NOMO-1 treated with dmso at 0.1 percent for 144 hours (cell line): ENCODE measurements around the gene GRID2IP.
"Not testable (repeated sequence)": the region's sequence is repeated elsewhere in the genome, so short reads cannot be mapped to it uniquely, and the experiment has no call there.

Source experiments
- DNase-seq: peaks from one replicate; lab custom pipeline; 2025; ENCODE audit not compliant: unreplicated experiment; lab: John Stamatoyannopoulos, UW

The GRID2IP gene

GRCh38 chr7:6551016-6551511 is at the start of gene GRID2IP:
Gene GRID2IP, minus strand, starts transcription at chr7:6551461. Its CDS starts 25 bp downstream, at chr7:6551436.
- no peak for DNase-seq

DNA sequence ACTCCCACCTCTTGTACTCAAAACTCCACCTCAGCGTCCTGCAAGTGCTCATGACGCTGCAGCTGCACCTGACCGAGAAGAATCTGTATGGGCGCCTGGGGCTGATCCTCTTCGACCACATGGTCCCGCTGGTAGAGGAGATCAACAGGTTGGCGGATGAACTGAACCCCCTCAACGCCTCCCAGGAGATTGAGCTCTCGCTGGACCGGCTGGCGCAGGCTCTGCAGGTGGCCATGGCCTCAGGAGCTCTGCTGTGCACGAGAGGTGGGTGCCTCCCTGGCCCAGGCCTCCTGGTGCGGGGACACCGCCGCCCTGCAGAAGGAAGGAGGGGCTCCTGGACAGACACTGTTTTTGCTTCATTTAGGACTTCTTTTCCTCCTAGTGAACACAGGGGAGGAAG is 48.8 kb upstream of the GRID2IP start:
- no peak for DNase-seq

DNA sequence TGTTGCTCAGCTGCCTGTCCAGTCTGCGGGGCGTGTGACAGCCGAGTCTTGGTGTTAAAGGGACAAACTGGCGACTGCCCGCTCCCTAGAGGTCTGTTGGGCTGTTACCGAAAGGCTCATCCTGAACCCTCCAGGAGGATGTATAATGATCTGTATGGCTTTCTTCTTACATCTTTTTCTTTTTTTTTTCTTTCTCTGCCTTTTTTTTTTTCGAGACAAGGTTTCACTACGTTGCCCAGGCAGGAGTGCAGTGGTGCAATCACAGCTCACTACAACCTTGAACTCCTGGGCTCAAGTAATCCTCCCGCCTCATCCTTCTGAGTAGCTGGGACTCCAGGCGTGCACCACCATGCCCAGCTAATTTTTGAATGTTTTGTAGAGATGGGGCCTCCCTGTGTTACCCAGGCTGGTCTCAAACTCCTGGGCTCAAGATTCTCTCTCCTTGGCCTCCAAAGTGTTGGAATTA is 39.4 kb upstream of the GRID2IP start:
- DNase-seq: no peak

GRCh38 chr7:6589829-6590644 is 38.8 kb upstream of the GRID2IP start, which contains the start of gene INTS15:
Gene INTS15, plus strand, starts transcription at chr7:6590021. Its CDS starts 263 bp downstream, at chr7:6590284.
- DNase-seq: peak; percentile 68

GRCh38 chr7:6589151-6589828 is 38.0 kb upstream of the GRID2IP start:
- DNase-seq: no peak

GRCh38 chr7:6588566-6588965 is 37.3 kb upstream of the GRID2IP start:
- no peak for DNase-seq

DNA sequence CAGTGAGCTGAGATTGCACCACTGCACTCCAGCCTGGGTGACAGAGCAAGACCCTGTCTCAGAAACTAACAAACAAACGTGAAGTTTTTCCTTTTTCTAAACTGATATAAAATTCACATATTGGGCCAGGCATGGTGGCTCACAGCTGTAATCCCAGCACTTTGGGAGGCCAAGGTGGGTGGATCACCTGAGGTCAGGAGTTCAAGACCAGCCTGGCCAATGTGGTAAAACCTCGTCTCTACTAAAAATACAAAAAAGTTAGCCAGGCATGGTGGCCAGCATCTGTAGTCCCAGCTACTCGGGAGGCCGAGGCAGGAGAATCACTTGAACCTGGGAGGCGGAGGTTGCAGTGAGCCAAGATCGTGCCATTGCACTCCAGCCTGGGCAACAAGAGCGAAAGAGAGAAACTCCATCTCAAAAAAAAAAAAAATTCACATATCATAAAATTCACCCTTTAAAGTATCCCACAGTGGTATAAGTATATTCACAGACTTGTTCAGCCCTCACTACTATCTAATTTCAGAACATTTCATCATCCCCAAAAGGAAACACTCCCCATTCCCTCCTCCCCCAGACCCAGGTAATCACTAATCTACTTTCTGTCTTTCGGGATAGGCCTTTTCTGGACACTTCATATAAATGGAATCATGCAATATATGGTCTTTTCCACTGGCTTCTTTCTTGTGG is 34.6 kb upstream of the GRID2IP start:
- DNase-seq: not testable (repeated sequence)

- no peak for DNase-seq
Measured at GRCh38 chr7:6579446-6579845, 28.2 kb upstream of the GRID2IP start.

- no peak for DNase-seq
Measured at GRCh38 chr7:6578114-6579084, 27.1 kb upstream of the GRID2IP start.

DNA sequence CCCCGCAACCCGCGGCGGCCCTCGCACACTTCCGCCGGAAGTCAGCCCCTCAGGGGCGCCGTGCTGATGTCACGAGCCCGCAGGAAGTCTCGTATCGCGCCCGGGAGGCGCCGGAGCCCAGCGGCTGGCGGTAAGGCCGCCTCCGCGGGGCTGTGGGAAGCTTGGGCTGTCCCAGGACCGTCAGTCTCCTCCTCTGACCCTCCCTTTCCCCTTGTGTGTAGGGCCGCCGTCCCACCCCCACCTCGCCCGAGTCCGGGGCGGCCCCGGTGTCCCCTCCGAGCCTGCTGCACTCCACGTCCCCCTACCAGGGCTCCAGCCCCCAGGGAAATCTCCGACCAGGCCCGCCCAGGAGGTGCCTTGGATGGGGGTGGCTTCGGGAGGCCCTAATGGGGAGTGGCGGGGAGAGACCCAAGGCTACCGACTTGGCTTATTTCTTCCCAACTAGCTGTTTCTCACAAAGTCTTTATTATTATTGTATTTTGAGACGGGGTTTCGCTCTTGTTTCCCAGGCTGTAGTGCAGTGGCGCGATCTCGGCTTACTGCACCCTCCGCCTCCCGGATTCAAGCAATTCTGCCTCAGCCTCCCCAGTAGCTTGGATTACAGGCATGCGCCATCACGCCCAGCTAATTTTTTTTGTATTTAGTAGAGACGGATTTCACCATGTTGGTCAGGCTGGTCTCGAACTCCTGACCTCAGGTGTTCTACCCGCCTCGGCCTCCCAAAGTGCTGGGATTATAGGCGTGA is 26.3 kb upstream of the GRID2IP start, which contains the start of gene ZDHHC4:
Gene ZDHHC4 (plus strand): TSS at position 86 of the 745 bp plus-strand sequence. CDS start 3,108 bp downstream, outside the sequence.
- peak; percentile 85 for DNase-seq

DNA sequence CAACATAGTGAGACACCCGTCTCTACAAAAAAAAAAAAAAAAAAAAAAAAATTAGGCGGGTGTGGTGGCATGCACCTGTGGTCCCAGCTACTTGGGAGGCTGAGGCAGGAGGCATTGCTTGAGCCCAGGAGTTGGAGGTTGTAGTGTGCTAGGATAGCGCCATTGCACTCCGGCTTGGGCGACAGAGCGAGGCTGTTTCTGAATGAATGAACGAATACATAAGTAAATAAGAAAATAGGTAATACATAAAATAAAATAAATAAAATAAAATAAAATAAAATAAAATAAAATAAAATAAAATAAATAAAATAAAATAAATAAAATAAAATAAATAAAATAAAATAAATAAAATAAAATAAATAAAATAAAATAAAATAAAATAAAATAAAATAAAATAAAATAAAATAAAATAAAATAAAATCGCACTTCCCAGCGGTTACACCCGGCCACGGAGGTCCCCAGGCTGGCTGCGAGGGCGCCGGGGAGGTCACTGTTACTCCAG is 25.7 kb upstream of the GRID2IP start:
- DNase-seq: not testable (repeated sequence)

DNA sequence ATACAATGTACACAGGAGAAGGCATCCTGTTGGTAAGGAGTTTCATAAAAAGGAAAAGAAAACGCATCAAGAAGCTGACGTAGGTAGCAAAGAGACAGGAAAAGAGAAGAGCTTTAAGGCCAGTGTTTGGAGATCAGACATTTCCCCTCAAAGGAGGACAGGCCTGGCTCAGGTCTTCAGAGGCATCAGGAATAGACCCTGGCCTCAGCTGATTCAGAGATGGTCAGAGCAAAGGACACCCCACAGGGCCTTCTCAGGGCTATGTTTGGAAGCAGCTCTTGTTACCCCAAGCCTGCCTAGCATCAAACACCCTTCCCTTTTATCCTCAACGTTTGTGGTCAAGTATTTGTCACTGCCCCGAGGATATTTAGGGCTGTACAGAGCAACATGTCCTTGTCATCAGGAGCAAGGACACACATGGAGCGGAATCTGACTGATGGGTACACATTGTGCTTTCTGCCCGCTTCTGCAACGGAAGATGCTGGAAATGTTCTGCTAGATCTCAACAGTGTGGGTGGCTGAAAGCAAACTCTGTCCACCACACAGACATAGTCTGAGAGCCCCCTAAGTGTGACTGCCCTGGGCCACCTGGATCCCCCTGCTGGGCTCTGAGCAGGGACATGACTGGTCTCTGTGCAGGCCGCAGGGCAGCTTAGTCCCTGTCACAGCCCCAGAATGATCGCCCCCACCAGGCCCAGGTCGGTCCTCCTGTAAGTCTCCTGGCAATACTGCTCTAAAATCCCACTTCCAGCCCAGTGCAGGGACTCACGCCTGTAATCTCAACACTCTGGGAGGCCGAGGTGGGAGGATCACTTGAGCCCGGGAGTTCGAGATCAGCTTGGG is 25.0 kb upstream of the GRID2IP start:
- no peak for DNase-seq

- DNase-seq: no peak
Measured at GRCh38 chr7:6575281-6576023, 24.2 kb upstream of the GRID2IP start.

GRCh38 chr7:6571160-6571779 is 20.0 kb upstream of the GRID2IP start:
- no peak for DNase-seq

GRCh38 chr7:6567886-6568285 is 16.6 kb upstream of the GRID2IP start:
- DNase-seq: no peak

DNA sequence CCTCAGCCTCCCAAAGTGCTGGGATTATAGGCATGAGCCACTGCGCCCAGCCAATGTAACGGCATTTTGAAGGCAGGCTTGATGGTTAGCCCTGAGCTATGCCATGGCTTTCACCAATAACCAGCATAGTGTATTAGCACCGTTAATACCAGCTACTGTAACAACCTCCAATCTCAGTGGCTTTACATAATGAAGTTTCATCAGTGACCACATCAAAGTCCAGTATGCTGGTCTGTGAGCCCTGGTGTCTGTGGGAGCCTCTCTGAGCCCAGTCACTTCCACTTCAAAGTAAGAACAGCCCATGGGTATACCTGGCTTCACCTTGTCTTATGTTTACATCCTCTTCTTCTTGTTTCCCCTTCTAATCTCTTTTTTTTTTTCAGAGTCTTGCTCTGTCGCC is 14.4 kb upstream of the GRID2IP start:
- no peak for DNase-seq
